GM19193 (cell line): Measurements from ENCODE around the gene ALDH7A1.

Source experiments
- POLR2A ChIP-seq: IDR thresholded peaks from 4 replicates; pipeline ENCODE4 v1.6.1; 2011; ENCODE audit not compliant: insufficient read depth, insufficient read length; ENCODE audit errors: extremely low read depth

ALDH7A1 gene

GRCh38 chr5:126594748-126595485 lies at the start of gene ALDH7A1:
TSS of gene ALDH7A1 (minus strand) at chr5:126595219. CDS start at chr5:126595198, 21 bp downstream.
- TF ChIP-seq POLR2A = peak; percentile 63

- no peak for TF ChIP-seq POLR2A
Observed at GRCh38 chr5:126641387-126641786, 46.4 kb upstream of the ALDH7A1 start.

DNA sequence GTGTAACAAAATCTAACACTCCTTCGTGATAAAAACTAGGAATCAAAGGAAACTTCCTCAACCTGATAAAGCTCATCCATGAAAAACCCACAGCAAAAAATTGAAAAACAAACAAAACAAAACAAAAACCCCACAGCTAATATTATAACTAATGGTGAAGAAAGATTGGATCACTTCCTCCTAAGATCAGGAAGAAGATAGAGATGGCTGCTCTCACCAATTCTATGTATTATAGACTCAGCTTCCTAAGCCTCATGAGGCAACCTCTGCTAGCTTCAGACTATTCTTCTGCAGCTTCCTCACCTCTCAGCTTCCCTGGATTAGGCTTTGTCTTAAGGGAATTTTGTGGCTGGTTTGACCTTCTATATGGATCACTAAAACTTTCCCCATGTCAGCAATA lies 45.8 kb upstream of the ALDH7A1 start:
- no peak for TF ChIP-seq POLR2A

DNA sequence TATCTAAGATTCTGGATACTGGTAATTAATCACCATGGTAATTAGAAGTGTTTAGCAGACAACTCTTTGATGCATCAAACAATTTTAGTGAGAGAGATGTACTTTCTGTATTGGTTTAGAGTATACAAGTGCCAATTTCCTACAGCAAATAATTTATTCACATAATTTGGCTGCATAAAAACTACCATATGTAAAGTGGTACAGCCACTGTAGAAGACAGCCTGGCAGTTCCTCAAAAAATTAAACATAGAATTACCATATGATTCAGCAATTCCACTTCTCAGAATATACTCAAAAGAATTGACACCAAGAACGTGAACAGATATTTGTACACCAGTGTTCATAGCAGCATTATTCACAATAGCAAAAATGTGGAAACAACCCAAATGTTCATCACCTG lies 41.9 kb upstream of the ALDH7A1 start:
- no peak for TF ChIP-seq POLR2A

- no peak for TF ChIP-seq POLR2A
Observed at GRCh38 chr5:126635585-126635984, 40.6 kb upstream of the ALDH7A1 start.

- TF ChIP-seq POLR2A = no peak
Observed at GRCh38 chr5:126633552-126633951, 38.5 kb upstream of the ALDH7A1 start.

DNA sequence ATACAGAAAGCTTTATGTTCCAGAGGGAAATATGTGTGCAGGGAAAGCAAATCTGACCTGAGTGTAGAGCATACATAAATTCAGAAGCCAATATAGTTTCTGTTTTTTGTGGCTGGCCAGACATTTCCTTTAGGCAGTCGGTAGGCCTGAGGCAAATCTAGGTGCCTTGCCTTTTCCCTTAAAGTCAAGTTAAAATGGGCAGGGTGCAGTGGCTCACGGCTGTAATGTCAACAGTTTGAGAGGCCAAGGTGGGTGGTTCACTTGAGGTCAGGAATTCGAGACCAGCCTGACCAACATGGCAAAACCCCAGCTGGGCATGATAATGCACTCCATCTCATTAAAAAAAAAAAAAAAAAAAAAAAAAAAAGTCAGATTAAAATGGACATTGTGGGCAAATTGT lies 36.9 kb upstream of the ALDH7A1 start:
- TF ChIP-seq POLR2A = no peak

DNA sequence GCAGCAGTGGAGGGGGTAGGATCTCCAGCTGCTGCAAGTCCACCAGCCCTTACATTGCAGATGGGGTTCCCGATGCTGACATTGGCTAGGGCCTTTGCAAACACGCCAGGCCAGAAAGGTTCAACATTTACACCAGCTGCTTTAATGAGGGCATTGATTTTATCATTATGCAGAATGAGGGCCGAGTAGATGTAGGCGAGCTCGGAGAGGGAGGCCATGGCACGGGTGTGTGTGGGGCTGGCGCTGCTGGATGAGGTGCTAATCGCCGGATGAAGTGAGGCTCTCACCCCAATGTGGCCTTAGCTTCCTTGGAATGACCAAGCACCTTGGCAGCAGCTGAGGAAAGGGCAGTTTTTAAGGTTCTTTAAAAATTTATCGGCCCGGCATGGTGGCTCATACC lies 33.1 kb upstream of the ALDH7A1 start:
- no peak for TF ChIP-seq POLR2A

DNA sequence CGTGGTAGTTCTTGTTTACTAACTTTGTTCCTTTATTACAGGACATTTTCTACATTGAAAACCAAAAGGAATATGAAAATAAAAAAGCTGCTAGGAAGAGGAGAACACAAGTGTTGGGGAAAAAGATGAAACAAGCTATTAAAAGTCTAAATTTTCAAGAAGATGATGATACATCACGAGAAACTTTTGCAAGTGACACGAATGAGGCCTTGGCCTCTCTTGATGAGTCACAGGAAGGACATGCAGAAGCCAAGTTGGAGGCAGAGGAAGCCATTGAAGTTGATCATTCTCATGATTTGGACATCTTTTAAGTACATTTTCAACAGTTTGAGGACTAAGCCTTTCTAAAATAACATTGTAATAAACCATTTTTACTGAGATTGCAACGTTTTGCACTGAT lies 29.5 kb upstream of the ALDH7A1 start:
- TF ChIP-seq POLR2A = no peak

DNA sequence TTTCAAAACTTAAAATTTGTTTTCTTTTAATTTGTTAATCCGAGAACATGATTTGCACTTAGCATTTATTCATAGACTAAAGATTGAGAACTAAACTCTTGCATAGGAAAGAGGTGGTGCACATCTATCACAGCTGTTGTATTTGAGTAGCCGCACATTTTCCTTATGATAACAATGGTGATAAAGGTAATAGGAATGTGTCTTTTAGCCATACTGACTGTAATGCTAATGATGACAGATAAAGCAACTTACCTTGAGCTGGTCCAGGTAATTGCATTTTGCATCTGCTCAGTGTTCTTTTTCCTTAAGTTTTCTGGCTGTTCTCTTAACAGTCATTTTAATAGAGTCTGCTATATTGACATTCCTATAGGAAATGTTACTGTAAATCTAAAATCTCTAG lies 24.8 kb upstream of the ALDH7A1 start:
- TF ChIP-seq POLR2A = no peak

- TF ChIP-seq POLR2A = no peak
Observed at GRCh38 chr5:126615286-126615685, 20.3 kb upstream of the ALDH7A1 start.

DNA sequence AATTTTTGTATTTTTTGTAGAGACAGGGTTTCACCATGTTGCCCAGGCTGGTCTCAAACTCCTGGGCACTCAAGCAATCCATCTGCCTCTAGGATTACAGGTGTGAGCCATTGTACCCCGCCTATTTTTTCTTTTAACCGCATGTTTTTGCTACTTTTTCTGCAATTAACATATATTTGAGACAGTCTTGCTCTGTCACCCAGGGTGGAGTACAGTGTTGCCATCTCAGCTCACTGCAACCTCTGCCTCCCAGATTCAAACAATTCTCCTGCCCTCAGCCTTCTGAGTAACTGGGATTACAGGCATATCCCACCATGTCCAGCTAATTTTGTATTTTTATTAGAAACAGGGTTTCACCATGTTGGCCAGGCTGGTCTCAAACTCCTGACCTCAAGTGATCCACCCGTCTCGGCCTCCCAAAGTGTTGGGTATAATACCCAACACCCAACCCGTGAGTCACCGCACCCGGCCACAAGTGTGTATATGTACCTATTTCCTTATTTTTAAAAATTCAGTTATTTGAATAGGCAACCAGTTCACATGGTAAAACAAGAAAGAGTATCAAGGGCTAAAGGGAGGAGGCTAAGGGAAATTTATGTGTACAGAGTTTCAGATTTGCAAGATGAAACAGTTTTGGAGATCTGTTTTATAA lies 19.0 kb upstream of the ALDH7A1 start:
- TF ChIP-seq POLR2A = no peak

- no peak for TF ChIP-seq POLR2A
Observed at GRCh38 chr5:126610616-126611015, 15.6 kb upstream of the ALDH7A1 start.

GRCh38 chr5:126610160-126610559 lies 15.1 kb upstream of the ALDH7A1 start:
- TF ChIP-seq POLR2A = no peak

- no peak for TF ChIP-seq POLR2A
Observed at GRCh38 chr5:126605525-126605924, 10.5 kb upstream of the ALDH7A1 start.

DNA sequence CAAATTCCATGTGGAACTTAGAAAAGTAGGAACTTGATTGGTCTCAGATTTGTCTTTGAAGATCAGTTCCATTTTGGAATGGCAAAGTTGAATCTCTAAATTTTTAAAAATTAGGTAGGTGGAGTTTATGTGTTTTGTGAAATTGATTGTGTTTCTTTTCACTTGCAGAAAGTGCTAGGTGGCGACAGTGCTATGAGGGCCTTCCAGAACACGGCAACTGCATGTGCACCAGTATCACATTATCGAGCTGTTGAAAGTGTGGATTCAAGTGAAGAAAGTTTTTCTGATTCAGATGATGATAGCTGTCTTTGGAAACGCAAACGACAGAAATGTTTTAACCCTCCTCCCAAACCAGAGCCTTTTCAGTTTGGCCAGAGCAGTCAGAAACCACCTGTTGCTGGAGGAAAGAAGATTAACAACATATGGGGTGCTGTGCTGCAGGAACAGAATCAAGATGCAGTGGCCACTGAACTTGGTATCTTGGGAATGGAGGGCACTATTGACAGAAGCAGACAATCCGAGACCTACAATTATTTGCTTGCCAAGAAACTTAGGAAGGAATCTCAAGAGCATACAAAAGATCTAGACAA lies 8.5 kb upstream of the ALDH7A1 start:
- no peak for TF ChIP-seq POLR2A
